SU-DHL-6 (cell line): ENCODE measurements around the gene GNL2.

Source experiments
- CTCF ChIP-seq: fragments of 200-600 bp; sonication (generic); IDR thresholded peaks from one replicate; pipeline ENCODE4 v1.5.1; 2017; ENCODE audit warnings: antibody characterized with exemption, mild to moderate bottlenecking, low read length, moderate library complexity; ENCODE audit not compliant: insufficient read depth, poor library complexity, severe bottlenecking
- EZH2phosphoT487 ChIP-seq: fragments of 200-600 bp; sonication (generic), shearing (Covaris generic); conservative IDR thresholded peaks from 2 replicates; pipeline ENCODE4 v1.6.1; 2018; ENCODE audit warnings: mild to moderate bottlenecking, antibody characterized with exemption, low read length, moderate library complexity, mixed read lengths

- TF ChIP-seq CTCF, result no peak
- TF ChIP-seq EZH2phosphoT487, result no peak
Measured at GRCh38 chr1:37609994-37610393, 14.3 kb upstream of the GNL2 start.
